GM03348 (cell line): ENCODE results near the gene MVB12A.
A peak's percentile ranks its signal among the peaks of the same experiment; 100 is the strongest.

Experiments
- DNase-seq: peaks from one replicate; pipeline ENCODE4 v3.0.0; 2012; ENCODE audit warnings: low spot score

The MVB12A gene

DNA sequence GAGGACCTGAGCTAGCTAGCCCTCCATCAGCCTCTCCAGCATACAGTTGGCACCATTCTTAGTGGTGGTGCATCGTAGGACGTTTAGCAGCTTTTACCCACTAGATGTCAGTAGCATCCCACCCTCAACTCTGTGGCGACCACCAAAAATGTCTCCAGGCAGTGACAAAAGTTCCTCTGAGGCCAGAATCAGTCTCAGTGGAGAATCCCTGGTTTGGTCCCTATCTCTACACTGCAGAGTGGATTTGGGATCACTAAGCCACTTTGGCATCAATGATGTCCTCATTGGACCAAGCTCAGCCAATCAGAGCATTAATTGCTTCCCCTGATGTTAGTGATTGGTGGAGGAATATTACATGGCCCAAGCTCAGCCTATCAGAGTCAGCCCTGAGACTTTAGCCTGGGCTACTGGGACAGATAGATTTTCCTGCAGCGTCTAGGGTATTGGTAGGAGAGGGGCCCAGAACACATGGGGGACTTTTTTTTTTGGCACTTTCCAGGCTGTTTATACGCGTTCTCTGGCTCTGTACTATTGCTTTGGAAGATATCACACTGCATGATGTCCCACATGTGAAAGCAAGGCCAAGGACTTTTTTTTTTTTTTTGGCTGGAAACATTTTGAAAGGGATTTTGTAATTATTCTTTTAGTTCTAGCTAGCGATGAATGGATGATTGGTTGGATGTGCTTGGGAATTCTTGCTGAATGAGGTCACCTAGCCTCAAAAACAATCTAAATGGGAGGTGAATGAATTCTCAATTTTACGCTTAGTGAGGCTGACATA is 21.6 kb downstream of the MVB12A start:
- peak; percentile 40 for DNase-seq

DNA sequence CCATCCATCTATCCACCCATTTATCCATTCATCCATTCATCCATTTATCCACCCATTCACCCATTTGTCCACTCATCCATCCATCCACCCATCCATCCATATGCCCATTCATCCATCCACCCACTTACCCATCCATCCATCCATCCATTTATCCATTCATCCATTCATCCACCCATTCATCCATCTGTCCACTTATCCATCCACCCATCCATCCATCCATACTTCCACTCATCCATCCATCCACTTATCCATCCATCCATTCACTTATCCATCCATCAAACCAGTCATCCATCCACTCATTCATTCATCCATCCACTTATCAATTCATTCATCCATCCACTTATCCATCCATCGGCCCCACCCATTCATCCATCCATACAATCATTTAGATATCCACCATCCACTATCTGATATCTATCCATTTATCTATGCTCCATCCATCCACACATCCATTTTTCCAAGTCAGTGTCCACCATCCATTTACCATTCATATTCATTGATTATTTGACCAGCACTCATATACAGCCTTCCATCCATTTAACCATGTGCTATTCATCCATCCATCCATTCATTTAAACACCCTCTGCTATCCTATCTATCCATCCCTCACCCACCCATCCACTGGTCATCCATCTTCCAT is 25.8 kb downstream of the MVB12A start:
- DNase-seq: no peak

GRCh38 chr19:17447704-17448130 is 27.9 kb downstream of the MVB12A start:
- DNase-seq: no peak

GRCh38 chr19:17448131-17448967 is 28.5 kb downstream of the MVB12A start, which contains the start of gene TMEM221:
TSS of gene TMEM221 (minus strand) at chr19:17448668. CDS start at chr19:17448462, 206 bp downstream.
- DNase-seq: peak; percentile 83

DNA sequence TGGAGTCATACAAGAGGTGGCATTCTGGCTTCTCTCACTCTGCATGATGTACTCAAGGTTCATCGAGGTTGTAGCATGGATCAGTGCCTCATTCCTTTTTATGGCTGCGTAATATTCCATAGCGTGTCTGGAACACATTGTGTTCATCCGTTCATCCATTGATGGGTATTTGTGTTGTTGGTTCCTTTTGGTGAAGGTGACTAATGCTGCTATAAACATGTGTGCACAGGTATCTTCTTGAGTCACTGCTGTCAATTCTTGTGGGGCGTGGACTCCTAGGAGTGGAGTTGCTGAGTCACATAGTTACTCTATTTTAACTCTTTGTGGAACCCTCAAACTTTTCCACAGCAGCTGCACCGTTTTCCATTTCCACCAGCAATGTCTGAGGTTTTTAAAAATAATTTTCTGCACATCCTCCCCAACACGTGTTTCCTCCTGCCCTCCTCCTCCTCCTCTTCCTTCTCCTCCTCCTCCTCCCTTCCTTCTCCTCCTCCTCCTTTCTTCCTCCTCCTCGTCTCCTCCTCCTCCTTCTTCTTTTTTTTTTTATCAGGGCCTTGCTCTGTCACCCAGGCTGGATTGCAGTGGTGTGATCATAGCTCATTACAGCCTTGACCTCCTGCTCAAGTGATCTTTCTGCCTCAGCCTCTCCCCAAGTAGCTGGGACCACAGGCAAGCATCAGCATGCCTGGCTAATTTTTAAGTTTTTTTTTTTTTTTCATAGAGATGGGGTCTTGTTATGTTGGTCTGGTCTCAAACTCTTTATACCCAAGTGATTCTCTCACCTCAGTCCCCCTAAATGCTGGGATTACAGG is 30.6 kb downstream of the MVB12A start:
- DNase-seq: no peak

- DNase-seq: no peak
These were observed 32.0 kb downstream of the MVB12A start for GRCh38 chr19:17451820-17452219.

- DNase-seq: no peak
These were observed 34.8 kb downstream of the MVB12A start for GRCh38 chr19:17454576-17455071.

- no peak for DNase-seq
These were observed 35.7 kb downstream of the MVB12A start for GRCh38 chr19:17455308-17456123.

DNA sequence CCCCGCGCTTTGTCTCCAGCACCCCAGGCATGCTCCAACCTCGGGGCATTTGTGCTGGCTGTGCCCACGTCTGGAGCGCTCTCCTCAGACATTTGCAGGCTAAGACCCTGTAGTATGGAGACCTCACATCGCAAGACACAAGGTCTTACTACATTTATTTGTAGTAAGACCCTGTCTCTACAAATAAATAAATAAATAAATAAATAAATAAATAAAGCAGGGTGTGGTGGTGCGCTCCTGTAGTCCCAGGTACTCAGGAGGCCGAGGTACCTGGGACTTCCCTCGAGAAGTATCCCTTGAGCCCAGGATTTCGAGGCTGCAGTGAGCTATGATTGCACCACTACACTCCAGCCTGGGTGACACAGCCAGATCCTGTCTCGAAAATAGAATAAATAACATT is 36.3 kb downstream of the MVB12A start:
- DNase-seq: no peak

DNA sequence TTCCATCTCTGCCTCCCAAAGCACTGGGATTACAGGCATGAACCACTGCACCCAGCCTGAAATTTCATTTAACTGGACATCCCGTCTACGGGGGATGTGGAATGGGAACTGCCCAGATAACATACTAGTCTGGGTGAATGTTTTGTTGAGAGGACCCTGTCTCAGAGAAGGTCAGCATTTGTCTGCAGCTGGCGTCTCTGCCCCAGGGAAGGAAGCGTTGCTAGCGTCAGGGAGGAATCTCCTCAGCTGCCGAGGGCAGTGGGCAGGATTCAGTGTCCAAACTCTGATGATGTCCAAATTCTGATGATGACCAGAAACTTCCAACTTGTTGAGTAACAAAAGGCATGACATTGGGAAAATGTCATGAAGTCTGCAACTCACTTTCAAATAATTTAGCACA is 37.8 kb downstream of the MVB12A start:
- no peak for DNase-seq

GRCh38 chr19:17458970-17459369 is 39.1 kb downstream of the MVB12A start:
- DNase-seq: no peak

DNA sequence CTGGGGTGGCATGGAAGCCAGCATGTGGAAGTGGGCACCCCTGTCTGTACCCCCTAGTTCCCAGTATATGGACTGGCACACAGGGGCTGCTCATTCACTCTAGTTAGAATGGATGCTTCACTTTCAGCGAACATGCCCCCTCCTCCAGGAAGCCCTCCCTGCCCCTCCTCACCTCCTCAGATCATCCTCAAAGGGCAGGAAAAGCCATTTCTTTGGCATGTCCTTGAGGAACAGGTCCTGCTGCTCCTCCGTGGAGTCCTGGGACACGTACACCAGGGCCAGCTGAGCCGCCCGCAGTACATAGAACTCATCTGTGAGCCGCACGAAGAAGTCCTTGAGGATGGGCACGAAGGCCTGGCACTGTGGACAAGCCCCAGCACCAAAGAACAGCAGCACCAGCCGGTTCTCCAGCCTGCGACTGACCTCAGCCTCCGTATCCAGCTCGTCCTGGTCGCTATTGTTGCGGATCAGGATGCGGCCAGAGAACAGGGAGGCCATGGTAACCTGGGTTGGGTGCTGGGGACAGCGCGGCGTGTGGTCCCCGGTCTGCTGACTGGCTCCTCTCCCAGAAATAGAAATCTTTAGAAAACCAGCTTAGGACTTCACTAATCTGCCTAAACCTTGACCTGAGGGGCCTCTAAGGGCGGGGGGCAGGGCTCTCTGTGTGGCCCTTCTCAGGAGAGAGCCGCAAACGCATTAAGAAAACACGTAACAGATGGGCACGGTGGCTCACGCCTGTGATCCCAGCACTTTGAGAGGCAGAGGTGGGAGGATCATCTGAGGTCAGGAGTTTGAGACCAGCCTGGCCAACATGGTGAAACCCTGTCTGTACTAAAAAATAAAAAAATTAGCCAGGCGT is 40.8 kb downstream of the MVB12A start, which contains the start of gene NXNL1:
Gene NXNL1, minus strand, starts transcription at position 555 of the 859 bp plus-strand sequence. Its CDS starts 57 bp downstream, at position 498.
- DNase-seq: no peak

GRCh38 chr19:17466487-17466850 is 46.6 kb downstream of the MVB12A start:
- no peak for DNase-seq

DNA sequence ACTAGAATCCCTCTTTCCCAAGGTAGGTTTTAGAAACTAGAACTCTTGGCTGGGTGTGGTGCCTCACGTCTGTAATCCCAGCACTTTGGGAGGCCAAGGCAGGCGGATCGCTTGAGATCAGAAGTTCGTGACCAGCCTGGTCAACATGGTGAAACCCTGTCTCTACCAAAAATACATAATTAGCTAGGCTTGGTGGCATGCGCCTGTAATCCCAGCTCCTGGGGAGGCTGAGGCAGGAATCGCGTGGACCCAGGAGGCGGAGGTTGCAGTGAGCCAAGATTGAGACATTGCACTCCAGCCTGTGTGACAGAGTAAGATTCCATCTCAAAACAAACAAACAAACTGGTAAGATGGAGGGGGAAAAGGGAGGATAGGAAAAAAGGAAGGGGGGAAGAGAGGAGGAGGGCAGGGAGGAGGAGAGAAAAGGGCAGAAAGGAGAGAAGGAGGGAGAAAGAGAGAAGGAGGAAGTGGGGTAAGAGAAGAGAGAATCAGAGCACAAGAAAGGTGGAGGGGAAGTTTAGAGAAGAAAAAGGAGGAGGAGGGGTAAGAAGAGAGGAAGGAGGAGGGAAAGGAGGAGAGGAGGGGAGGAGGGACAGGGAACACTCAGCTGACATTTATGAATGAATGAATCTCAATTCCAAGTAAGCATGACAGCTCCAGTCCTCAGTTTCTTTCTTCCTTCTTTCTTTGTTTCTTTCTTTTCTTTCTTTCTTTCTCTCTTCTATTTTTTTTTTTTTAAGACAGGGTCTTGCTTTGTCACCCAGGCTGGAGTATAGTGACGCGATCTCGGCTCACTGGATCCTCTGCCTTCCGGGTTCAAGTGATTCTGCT is 47.8 kb downstream of the MVB12A start:
- DNase-seq: no peak

DNA sequence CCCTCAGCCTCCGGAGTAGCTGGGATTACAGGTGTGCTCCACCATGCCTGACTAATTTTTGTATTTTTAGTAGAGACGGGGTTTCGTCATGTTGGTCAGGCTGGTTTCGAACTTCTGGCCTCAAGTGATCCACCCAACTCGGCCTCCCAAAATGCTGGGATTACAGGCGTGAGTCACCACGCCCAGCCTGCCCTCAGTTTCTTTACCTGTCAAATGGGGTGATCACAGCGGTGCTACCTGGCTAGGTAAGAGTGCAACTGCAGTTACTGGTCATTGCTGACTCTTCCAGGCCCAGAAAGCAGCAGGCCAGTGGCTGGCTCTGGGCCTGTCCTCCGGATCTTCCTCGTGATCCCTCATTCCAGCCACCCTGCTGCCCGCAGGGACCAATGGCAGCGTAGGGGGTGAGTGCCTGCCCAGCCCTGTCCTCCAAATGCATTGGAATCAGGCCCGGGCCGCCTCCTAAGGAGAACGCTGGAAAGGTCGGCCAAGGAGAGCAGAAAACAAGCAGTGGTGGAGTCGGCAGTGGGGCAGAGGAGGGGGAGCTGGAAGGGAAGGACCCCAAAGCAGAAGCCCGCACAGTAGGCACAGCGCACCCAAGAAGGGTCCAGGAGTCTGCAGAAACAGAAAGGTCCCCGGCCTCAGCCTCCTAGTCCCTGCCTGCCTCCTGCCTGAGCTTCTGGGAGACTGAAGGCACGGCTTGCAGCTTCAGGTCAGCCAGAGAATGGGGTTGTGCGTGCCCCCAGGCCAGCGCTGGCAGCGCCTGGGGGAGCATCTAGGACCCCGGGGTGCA is 48.6 kb downstream of the MVB12A start:
- DNase-seq: peak; percentile 70

GRCh38 chr19:17469092-17469480 is 49.2 kb downstream of the MVB12A start:
- DNase-seq: no peak

DNA sequence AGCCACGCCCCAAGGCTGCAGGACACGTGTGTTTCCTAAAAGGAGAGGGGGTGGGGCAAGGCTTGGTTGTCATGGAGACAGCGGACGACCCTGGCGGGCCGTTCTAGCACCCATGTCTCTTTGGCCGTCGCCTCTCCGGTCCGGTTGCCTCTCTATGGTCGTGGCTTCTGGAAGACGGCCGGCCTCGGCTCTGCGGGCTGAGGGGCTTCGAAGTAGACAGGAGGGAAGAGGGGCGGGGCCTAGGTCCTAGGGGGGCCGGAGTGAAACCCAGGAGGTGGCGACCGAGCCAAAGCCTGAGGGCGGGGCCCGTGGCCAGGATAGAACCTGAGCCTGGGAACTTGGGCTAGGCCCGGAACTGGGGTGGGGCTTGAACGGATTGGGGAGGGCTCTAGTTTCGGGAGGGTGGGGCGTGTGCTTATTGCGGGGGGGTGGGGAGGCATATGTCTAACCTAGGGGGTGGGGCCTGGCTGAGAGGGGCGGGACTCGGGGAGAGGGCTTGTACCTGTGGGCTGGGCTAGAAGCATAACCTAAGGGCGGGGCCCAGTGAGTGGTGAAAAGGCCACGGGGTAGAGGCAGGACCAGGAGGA is 49.7 kb downstream of the MVB12A start:
- peak; percentile 94 for DNase-seq
